NCI-H774 (cell line): ENCODE data around the gene FLCN.

Experiments
- DNase-seq: peaks from one replicate; lab custom pipeline; 2025; lab: John Stamatoyannopoulos, UW

The FLCN gene

DNA sequence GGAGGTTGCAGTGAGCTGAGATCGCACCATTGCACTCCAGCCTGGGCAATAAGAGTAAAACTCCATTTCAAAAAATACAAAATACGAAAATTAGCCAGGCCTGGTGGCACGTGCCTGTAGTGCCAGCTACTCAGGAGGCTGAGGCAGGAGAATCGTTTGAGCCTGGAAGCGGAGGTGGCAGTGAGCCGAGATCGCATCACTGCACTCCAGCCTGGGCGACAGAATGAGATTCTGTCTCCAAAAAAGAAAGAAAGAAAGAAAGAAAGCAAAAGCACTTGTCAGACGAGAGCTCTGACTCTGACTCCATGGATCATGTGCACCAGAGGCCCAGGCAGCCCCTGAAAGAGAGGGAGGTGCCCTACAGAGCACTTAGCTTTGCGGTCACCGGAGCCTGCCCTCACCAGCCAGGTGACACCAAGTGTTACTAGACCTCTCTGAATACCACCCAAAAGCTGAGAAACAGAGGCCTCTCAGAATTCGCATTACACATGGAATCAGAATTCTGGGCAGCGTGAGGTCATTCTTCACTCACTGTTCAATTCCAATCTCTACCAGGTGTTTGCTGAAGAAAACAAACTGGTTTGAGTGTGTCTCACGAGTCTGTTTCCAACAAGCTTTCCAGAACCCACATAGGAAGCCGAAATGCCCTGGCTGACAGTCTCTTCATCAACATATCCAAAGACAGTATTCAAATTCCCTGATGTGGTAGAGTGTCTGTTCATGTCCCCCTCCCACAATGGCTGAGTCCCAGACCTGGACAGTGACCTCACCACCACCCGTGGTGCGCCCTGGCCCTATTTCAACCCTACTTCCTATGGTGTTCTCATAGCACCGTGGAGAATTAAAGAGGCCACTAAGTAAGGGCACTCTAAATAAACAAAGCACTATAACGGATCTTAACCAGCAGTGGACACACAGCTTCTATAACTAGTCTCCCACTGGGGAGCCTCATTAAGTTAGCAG, 1.5 kb downstream of the FLCN start:
- no peak for DNase-seq

DNA sequence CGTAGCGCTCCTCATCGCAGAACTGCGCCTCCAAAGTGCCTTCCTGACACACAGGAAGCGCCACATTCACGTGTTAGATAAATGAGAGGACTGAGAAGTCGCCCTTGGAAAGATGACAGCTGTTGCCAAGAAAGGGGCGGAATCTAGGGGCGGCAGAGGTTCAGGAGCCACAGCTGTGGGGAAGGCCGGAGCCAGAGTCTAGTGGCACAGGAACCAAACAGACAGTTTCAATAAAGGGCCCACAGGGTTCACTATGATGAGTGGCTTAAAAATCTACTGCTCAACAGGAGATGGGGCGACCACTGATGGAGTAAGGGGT, 4.7 kb downstream of the FLCN start:
- no peak for DNase-seq

DNA sequence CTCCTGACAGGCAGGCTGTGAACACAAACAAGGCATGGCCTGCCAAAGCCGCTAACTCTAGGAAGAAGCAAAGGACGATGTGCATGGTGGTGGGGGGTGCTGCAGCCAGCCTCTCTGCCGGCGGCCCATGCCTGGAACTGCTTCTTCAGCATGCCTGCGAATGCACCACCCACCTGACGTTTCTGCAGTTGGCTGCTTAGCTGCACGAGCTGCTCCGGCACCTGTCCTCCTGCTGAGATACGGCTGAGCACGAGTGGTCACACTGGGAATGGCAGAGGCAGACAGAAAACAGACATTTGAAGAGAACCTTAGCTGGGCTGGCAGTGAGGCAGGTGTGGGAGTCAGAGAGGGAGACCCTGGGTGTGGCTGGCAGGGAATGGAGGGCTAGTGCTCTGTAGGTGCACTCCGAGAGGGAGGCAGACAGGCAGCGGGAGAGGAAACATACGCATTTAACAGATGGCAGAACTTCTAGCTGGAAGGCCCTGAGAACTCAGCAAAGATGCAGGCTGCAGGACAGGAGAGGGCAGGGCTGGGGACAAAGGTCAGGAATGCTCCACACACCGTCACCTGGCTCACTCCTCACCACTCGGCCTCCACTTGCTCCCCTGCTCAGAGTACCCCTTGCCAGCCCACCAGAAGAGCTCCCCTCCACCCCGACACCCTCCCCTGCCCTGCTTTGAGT, 5.2 kb downstream of the FLCN start:
- DNase-seq, result no peak

- no peak for DNase-seq
Observed at GRCh38 chr17:17229416-17230384, 7.3 kb downstream of the FLCN start.

DNA sequence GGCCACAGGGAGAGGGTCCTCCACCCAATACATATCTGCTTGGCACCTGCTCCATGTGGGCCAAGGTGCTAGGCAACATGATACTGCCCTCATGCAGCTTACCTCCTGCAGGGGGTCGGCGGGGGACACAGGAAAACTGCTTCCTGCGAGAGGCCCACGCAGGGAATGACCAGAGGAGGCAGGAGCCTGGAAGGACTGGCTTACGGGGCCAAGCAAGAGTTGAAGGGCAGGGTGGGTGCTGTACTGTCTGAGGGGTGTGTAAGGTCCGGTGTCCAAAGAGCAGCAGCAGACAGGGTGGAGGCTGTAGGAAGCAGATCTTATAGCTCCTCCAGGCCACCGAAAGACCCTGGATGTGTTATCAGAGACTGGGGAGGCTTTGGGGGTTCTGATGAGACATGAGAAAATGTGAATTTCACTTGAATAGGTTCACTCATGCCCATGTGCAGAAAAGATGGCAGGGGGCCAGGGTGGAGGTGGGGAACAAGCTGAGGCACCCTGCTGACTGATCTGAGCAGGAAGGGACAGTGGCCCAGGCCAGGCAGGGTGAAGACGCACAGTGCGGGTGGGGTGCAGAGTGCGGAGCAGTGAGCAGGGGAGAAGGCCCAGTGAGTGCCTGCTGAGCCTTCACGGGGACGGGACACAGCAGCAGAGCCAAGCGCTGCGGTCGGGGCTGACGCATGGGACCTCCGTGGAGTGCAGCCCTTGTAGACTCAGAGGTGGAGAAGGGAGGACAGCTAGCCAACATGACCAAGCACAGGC, 8.3 kb downstream of the FLCN start:
- DNase-seq, result no peak

DNA sequence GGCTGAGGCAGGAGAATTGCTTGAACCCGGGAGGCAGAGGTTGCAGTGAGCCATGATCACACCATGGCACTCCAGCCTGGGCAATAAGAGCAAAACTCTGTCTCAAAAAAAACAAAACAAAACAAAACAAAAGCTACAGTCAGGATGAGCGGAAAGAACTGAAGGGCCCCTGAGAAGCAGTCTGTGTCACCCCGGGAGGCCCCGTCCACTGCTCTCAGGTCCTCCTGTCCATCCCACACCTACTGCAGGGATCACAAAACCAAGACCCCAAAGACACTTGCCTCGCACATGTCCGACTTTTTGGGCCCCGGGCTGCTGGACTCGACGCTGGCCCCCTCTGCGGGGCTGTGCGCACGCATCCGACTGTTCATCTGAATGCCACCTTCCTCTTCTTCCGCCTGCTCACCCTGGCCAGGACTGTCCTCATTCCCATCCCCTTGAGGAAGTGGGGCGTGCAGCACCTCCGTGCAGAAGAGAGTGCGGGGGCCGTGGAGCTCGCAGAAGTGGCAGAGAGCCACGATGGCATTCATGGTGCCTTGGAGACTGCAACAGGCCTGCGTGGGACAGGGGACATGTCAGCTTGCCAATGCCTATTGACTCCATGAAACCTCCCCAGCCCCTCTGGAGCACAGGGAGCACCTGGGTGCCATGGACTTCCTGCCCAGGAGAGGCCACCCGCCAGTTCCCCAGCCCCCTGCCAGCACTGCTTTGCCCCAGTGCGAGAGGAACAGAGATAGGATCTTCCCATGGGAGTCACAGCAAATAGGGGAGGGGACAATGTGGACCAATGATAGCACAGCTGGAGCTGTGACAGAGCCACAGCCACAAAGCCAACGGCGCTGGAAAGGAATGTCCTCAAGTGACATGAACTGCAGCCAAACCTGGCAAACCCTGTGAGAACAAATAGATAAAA, 9.1 kb downstream of the FLCN start:
- no peak for DNase-seq

GRCh38 chr17:17226451-17227265, 10.3 kb downstream of the FLCN start:
- DNase-seq, result no peak

DNA sequence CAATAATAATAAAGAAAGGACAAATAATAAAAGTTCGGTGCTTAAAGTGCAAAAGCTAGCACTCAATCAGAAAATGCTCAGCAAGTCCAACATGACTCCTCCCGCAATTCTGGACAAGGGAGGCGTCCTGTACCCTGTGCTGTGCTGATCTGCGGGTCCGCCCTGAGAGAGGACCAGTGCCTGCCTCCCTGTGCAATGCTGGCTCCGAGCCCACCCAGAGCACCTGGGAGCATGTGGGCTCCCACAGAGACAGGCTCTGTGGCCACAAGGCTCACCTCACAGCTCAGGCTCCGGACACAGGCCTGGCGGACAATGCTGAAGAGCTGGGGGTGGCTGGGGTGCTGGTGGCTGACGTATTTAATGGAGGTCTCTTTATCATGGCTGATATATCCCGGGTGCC, 11.1 kb downstream of the FLCN start:
- no peak for DNase-seq

- no peak for DNase-seq
Observed at GRCh38 chr17:17224137-17224536, 12.8 kb downstream of the FLCN start.

- no peak for DNase-seq
Observed at GRCh38 chr17:17223736-17224135, 13.2 kb downstream of the FLCN start.

- DNase-seq, result no peak
Observed at GRCh38 chr17:17221329-17221728, 15.6 kb downstream of the FLCN start.

- DNase-seq, result no peak
Observed at GRCh38 chr17:17220529-17220928, 16.4 kb downstream of the FLCN start.

GRCh38 chr17:17217995-17218394, 19.0 kb downstream of the FLCN start:
- no peak for DNase-seq

DNA sequence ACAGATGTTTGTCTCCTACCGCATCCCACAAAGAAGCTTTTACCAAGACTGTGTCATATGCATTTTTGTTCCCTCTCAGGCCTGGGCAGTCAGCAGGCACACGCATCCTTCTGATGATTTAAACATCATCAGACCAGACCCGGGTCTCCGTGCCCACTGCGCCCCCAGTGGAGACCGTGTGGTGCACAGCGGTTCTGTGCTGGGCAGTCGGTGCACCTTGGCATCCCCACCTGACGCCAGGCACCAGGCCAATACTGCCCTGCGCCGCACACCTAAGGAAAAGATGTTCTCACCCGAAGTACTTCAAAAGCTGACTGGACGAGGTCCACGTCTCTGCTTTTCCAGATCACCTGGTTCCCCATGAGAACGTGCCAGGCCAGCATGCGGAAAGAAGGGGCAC, 20.2 kb downstream of the FLCN start:
- DNase-seq, result no peak

DNA sequence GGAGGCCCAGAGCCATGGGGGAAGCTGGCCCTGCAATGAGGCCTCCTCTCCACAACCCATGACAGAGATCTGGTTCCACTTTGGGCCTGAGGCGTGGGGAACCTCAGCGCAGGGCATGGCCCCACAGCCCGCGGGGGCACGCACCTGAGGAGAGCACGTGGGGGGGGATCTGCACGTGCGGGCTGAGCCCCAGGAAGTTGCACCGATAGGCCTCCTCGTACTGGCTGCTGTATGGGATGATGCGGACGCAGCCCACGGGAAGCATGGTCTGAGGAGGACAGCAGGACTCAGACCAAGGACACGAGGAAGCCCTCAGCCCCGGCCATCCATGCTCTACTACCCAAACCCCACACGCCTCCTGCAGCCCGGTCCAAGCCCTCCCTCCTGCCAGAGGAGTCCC, 20.7 kb downstream of the FLCN start:
- no peak for DNase-seq

DNA sequence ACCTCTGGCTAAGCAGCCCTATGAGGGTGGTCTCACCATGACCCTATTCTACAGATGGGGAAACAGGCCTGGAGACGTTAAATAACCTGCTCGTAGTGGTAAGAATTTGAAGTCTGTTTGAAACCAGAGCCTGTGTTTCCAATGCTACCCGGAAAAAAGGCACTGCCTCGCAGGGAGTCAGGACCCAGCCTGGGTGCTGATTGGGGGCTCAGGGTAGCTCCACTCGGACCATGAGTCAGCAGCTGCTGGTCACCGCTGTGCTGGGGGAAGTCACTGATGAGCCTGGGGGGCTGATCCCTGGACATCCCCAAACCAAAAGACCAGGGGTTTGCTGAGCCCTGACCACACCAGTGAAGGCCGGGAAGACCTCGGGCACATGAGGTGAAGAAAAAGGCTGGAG, 21.4 kb downstream of the FLCN start:
- DNase-seq, result no peak

GRCh38 chr17:17214646-17215436, 22.1 kb downstream of the FLCN start:
- DNase-seq, result no peak

DNA sequence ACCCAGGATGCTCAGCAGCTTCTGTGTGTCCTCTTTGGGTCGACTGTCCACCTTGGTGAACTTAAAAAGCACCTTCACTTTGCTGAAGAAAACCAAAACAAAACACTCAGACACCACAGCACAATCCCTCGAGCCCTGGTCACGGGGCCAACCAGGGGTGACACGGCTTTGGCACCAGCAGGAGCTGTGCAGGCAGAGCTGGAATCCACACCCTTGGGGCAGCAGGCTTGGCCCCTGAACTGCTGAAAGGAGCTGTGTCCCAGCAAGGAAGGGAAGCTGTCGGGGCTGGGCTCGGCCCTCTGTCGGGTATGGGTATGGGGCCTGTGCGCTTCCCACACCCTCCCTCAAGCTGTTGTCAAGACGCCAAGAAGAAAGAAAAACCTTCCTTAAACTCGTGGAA, 23.2 kb downstream of the FLCN start:
- DNase-seq, result no peak

DNA sequence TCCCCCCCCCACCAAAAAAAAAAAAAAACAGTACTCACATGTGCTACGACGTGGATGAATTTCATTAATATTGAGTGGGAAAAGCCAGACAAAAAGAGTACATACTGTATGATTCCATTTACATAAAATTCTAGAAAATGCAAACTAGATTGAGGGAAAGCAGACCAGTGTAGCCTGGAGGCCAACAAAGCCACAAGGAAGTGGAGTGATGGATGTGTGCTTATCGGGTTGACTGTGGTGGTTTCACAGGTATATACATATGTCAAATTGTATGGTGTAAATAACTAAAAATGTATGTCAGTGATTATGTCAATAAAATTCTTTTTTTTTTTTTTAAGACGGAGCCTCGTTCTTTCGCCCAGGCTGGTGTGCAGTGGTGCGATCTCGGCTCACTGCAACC, 29.0 kb downstream of the FLCN start:
- no peak for DNase-seq
